HG02870 (cell line): ENCODE results near the gene ANKRD62.
"Not testable (repeated sequence)": the region's sequence is repeated elsewhere in the genome, so short reads cannot be mapped to it uniquely, and the experiment has no call there.

Experiments used
- ATAC-seq: cut with Tn5 transposase; IDR thresholded peaks from one replicate; pipeline ENCODE4 v1.9.1; 2021; ENCODE audit warnings: mild to moderate bottlenecking, moderate library complexity; ENCODE audit not compliant: unreplicated experiment

The ANKRD62 gene

GRCh38 chr18:12092398-12093229 lies 1.0 kb upstream of the ANKRD62 start:
- no peak for ATAC-seq

DNA sequence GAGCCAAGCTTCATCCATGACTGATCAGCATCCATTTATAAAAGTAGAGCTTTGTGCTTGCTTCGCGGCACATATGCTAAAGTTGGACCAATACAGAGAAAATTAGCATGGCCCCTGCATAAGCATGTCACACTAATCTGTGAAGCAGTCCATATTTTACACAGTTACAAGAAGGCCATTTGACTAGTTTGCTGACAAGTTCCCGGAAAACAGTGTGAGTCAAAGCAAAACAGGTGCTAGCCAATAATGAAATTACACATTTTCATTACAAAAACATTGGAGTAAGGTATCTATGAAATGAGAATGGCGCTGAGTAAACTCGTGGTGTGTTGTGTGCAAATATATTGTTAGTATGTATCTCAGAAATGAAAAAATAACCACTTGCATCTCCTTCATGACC lies 4.7 kb downstream of the ANKRD62 start:
- peak; percentile 67 for ATAC-seq

- no peak for ATAC-seq
Measured at GRCh38 chr18:12099160-12099559, 5.5 kb downstream of the ANKRD62 start.

DNA sequence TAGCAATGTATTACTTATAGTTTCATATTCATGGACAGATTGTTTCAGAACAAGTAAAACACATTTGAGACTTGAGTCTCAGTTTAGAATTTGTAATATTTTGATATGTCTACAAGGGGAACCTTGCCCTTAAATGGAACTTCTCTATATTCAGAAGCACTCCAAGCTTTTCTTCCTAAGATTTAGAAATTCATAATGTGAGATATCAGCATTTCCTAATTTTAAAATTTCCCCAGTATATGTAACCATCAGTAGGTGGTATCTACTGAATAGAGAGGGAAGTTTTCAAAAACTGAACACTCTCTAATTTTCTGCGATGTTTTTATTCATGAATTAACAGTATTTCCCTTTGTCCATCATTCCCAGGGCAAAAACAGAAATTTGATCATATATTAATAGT lies 7.6 kb downstream of the ANKRD62 start:
- ATAC-seq, result no peak

DNA sequence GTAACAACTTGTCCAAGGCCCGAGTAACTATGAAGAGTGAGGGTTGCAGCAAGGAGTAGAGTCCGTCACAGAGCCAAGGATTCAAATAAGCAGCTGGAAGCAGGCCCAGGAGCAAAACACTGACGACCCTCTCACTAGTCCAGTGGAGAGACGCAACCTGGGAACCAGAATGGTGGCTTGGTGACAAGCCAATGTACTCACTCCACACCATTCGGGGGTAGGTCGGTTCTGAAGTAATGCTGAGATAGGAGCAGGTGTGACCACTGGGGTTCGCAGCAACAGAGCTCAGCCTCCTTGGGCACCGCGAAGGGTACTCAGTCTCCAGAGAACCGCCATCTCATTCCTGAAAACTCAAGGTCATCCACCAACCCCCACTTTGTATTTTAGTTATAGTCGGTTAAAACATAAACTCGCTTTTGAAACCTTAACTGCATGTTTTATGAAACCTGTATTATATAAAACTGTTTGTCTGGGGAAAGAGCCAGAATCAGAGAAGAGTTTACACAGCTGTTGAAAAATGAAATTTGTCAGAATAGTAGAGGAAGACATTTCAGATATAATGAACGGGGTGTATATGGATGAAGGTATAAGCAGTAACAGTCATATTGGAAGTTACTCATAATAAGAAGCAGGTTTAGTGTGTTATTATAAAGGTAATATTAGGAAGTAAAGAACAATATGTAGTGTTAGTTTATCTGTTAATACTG lies 8.6 kb downstream of the ANKRD62 start:
- ATAC-seq, result no peak

GRCh38 chr18:12106471-12106870 lies 12.8 kb downstream of the ANKRD62 start:
- ATAC-seq, result no peak

DNA sequence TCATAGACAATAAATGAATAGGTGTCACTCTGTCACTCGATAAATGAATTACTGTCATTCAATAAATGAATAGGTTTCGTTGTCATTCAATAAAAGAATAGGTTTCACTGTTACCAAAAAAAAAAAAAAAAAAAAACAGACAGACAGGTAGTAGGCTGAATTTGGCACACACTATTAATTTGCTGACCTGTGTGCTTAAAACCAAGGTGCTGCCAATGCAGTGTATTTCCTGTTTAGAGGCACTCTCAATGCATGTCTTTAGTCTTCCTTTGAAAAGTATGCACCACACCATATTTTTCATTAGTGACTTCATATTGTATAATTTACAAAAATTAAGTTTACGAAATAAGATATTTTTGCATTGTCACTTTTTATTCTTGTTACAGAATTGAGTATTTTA lies 16.2 kb downstream of the ANKRD62 start:
- no peak for ATAC-seq

DNA sequence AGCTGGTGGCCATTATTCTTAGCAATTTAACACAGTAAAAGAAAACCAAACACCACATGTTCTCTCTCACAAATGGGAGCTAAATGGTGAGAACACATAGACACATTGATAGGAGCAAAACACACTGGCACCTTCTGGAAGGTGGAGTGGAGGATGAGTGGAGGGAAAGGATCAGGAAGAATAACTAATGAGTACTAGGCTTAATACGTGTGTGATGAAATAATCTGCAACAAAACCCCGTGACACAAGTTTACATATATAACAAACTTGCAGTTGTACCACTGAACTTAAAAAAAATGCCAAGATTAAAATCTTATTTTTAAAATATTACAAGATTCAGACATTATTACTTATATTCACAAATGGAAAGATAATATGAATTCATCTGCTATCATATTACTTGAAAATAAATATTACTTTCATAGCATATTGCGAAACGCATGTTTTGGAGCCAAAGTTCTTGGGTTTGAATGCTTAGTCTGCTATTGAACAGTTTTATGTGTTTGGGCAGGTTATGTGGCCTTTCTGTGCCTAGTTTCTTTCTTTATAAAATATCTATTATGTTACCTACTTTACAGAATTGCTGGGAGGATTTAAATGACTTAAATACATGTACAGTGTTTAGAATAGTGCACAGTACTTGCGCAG lies 20.5 kb downstream of the ANKRD62 start:
- ATAC-seq, result no peak

DNA sequence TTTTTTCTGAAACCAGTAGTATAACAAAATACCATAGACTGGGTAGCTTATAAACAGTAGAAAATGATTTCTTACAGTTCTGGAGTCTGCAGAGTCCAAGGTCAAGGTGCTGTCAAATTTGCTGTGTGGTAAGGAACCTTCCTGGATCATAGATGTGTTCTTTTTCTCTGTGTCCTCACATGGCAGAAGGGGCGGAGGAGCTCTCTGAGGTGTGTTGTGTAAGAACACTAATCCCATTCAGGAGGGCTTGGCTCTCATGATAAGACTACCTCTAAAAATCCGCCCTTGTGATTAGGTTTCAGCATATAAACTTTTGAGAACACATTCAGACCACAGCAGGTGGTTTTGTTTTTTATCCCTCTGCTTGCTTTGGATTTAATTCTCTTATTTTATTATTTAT lies 25.7 kb downstream of the ANKRD62 start:
- ATAC-seq, result no peak

DNA sequence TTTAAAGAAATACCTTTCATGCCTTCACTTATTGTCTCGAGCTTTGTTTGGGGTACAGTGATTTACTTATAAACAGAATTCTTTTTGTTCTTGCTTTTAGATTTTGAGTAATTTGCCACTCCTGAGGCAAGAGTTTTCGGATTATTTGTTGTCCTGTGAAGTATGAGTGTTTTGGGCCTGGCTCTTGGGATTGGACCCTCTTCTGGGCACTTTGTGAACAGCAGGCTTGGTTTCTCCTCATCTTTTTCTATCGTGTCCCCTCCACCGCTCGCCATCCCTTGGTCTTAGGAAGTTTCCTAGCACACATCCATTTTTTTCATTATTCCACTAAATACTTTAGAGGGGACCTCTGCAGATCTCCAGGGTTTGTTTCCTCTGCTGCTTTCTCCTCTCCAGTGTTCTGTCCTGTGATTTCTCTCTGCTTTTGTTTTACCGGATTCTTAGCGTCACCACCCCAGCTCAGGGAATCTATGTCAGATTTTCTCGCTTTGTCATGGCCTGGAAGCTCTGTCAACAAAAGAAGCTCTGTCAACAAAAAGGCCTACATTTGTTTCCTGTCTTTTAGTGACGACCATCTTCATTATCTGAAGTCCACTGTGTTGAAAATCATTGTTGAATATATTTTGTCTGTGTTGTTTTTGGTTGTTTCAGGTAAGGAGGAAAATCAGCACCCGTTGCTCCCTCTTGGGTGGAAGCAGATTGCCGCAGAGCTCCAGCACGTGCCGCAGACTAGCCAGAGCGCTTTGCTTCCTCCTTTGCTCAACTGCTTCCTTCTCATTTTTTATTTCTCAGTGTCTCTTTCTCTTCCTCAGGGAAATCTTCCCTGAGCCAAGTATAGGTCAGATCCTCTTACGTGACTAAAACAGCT lies 27.8 kb downstream of the ANKRD62 start:
- ATAC-seq, result no peak

GRCh38 chr18:12122043-12122389 lies 28.4 kb downstream of the ANKRD62 start:
- not testable (repeated sequence) for ATAC-seq

DNA sequence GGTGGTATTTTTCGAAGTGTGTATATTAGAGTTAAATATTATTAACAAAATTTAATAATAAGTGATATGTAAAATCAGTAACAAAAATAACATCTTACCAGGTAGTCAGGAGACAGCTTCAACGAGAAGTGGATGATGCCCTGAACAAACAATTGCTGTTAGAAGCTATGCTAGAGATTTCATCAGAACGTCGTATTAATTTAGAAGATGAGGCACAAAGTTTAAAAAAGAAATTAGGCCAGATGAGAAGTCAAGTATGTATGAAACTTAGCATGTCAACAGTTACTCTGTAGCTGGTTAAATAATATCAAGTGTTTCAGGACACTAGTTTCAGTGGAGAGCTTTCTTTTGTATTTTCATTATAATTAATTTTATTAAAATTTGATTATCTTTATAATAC lies 34.0 kb downstream of the ANKRD62 start:
- ATAC-seq, result not testable (repeated sequence)

GRCh38 chr18:12138831-12139230 lies 45.2 kb downstream of the ANKRD62 start:
- ATAC-seq, result not testable (repeated sequence)

GRCh38 chr18:12140866-12141265 lies 47.2 kb downstream of the ANKRD62 start:
- ATAC-seq, result not testable (repeated sequence)

DNA sequence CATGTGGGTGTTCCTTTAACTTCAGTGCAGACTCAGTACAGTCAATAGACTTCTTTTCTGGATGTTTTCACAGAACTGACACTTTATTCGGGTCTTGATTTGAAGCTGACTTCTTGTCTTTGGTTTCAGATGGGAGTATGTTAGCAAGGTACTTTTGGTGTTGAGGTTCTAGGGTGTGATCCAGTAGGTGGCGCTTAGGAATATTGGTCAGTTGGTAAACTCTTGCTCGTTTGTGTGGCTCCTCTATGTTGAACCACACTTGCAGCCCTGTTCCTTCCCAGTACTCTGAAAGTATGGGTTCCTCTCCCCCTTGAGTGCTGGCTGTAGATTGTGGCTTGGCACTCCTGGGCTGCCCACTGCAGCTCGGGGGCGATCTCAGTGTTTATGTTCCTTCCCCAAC lies 48.1 kb downstream of the ANKRD62 start:
- not testable (repeated sequence) for ATAC-seq

GRCh38 chr18:12149431-12149830 lies 55.8 kb downstream of the ANKRD62 start:
- not testable (repeated sequence) for ATAC-seq

DNA sequence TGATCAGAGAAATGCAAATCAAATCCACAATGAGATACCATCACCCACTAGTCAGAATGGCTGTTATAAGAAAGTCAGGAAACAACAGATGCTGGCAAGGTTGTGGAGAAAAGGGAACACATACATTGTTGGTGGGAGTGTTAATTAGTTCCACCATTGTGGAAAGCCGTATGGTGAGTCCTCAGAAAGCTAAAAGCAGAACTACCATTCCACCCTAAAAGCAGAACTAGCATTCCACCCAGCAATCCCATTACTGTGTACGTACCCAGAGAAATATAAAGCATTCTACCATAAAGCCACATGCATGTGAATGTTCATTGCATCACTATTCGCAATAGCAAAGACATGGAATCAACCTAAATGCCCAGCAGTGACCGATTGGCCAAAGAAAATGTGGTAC lies 60.7 kb downstream of the ANKRD62 start:
- ATAC-seq, result no peak

GRCh38 chr18:12155996-12156395 lies 62.4 kb downstream of the ANKRD62 start:
- ATAC-seq, result no peak

GRCh38 chr18:12159446-12159845 lies 65.8 kb downstream of the ANKRD62 start:
- no peak for ATAC-seq

DNA sequence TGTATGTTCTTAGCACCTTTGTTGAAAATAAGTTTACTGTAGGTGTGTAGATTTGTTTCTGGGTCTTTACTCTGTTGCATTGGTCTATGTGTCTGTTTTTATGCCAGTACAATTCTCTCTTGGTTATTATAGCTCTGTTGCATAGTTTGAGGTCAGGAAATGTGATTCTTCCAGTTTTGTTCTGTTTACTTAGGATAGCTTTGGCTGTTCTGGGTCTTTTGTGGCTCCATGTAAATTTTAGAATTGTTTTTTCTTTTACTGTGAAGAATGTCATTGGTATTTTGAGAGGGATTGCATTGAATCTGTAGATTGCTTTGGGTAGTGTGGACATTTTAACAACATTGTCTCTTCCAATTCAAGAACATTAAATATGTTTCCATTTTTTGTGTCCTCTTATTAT lies 69.1 kb downstream of the ANKRD62 start:
- no peak for ATAC-seq
